ENCODE measurements around the gene CHRNG.
"Not testable (repeated sequence)": the region's sequence is repeated elsewhere in the genome, so short reads cannot be mapped to it uniquely, and the experiment has no call there.

CHRNG gene

DNA sequence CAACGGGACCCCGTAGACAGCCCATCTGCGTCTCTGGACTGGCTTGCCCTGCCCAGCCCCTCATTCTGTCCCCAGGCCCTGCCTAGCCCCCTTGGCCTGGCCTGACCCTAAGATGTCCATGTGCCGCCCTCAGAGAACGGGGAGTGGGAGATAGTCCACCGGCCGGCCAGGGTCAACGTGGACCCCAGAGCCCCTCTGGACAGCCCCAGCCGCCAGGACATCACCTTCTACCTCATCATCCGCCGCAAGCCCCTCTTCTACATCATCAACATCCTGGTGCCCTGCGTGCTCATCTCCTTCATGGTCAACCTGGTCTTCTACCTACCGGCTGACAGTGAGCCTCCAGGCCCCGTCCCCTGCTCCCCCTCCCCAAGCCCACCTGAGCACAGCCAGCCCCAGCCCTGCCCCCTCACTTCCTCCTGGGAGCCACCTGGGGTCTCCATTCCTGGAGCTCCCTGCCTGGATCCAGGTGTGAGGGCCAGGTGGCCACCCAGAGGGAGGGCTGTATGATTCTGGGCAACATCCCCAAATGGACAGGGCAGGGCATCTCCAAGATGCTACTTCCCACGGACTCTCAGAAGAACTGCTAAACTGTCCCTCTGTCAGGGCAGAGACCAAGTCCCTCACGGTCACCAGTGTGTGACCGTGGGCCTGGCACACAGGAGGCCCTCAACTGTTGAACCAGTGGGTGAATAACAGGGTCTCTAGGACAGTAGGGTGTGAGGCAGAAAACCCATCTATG, 9.5 kb upstream of the CHRNG start:
- ChIA-PET POLR2A (no interaction called here), CTCF (no interaction called here)
- no peak overlapping the region for H3K4me3 ChIP-seq (ENCODE audit: low read depth, low read length)
- TF ChIP-seq, protein P1, sequence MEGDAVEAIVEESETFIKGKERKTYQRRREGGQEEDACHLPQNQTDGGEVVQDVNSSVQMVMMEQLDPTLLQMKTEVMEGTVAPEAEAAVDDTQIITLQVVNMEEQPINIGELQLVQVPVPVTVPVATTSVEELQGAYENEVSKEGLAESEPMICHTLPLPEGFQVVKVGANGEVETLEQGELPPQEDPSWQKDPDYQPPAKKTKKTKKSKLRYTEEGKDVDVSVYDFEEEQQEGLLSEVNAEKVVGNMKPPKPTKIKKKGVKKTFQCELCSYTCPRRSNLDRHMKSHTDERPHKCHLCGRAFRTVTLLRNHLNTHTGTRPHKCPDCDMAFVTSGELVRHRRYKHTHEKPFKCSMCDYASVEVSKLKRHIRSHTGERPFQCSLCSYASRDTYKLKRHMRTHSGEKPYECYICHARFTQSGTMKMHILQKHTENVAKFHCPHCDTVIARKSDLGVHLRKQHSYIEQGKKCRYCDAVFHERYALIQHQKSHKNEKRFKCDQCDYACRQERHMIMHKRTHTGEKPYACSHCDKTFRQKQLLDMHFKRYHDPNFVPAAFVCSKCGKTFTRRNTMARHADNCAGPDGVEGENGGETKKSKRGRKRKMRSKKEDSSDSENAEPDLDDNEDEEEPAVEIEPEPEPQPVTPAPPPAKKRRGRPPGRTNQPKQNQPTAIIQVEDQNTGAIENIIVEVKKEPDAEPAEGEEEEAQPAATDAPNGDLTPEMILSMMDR (IDR thresholded peaks at IDR 0.05; ENCODE audit: insufficient read depth, low read length, missing control alignments) = no peak
- DNase-seq (ENCODE audit: low read depth, low spot score) = no peak

DNA sequence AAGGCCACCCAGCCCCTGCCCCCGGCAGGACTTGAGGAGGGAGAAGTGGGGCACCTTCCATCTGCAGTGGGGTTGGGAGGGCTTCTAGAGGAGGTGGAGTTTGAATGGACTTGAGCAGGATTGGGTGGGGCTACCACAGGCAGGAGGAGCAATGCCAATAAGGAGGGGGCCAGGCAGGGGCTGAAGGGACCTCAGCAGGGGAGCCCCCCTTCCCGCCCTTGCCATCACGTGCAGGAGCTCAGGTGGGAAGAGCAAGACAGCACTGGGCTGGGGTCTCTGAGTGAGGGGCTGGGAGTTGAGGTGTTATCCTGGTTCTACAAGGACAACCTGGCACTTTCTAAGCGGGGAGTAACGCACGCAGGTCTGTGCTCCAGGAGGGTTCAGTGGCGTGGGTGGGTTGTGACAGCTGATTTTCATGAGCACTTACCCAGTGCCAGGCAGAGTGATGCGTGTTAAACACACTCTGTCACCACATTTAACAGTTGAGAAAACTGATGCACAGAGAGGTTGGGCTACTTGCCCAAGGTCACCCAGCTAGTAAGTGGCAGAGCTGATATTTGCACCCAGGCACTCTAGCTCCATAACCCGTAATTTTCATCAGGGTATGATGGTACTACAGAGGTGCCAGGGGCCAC, 8.7 kb upstream of the CHRNG start:
- ChIA-PET CTCF (interaction anchor here (4.0 kb wide), 1 partner anchor 9 kb away, joined by 21 read pairs; no protein-coding TSS in a partner anchor), POLR2A (no interaction called here)
- TF ChIP-seq, protein P1 (IDR thresholded peaks at IDR 0.05; ENCODE audit: insufficient read depth, low read length, missing control alignments) = no peak
- no peak for DNase-seq (ENCODE audit: low read depth, low spot score)
- no peak overlapping the region for H3K4me3 ChIP-seq (ENCODE audit: low read depth, low read length)

DNA sequence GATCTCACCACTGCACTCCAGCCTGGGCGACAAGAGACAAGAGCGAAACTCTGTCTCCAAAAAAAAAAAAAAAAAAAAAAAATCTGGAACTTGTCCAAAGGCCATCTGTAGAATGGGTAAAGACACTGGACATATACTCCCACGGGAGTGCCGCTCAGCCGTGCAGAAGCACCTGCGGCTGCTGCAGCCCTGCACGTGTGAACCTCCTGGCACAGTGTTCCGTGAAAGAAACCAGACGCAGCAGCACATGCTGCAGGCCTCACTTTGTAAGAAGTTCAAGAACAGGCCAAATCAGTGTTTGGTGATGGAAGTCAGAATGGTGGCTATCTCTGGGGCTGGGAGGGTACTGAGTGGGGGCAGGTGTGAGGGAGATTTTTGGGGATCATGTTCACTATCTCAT, 7.1 kb upstream of the CHRNG start:
- DNase-seq (ENCODE audit: low read depth, low spot score) = no peak
- TF ChIP-seq, protein P1 (IDR thresholded peaks at IDR 0.05; ENCODE audit: insufficient read depth, low read length, missing control alignments) = no peak
- no peak overlapping the region for H3K4me3 ChIP-seq (ENCODE audit: low read depth, low read length)
- CTCF ChIA-PET = interaction anchor here (1.4 to 4.0 kb wide), 3 partner anchors 11 to 680 kb away, joined by 4 to 21 read pairs (median 5); no protein-coding TSS in a partner anchor
- POLR2A ChIA-PET = no interaction called here

DNA sequence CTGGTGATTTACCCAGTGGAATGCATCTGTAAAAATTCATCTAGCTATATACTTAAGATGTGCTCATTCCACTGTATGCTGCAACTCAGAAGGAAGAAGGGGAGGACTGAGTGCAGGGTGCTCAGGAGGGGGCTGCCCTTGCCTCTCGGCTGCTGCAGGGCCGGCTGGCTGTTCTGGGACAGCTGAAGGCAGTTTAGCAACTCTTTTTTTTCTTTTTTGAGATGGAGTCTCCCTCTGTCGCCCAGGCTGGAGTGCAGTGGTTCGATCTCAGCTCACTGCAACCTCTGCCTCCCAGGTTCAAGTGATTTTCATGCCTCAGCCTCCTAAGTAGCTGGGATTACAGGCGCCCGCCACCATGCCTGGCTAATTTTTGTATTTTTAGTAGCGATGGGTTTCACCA, 6.7 kb upstream of the CHRNG start:
- DNase-seq (ENCODE audit: low read depth, low spot score); POLR2A ChIA-PET; H3K4me3 ChIP-seq (ENCODE audit: low read depth, low read length): not testable (repeated sequence)
- CTCF ChIA-PET = interaction anchor here (0.8 to 4.0 kb wide), 4 partner anchors 11 to 680 kb away, joined by 3 to 21 read pairs (median 4); no protein-coding TSS in a partner anchor

DNA sequence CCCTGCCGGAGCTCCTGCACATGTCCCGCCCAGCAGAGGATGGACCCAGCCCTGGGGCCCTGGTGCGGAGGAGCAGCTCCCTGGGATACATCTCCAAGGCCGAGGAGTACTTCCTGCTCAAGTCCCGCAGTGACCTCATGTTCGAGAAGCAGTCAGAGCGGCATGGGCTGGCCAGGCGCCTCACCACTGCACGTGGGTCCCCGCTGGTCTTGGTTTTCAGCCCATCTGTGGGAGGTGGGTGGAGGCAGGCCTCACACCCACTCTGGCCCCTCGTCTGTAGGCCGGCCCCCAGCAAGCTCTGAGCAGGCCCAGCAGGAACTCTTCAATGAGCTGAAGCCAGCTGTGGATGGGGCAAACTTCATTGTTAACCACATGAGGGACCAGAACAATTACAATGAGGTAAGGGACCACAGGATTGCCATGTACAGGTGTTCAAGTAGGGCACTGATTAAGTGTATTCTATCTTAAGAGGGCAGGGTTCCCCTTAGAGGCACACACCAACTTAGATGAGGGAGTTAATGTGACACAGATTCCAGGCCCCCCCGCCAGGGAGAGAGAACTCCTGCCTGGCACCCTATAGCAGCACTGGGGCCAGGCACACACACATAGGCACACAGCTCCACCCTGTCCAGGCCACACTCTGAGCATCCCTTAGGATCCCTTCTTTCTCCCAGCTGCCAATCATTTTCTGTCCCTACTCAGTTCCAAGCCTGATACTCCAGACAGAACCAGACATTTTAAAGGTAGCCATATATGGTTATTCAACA, 5.4 kb upstream of the CHRNG start:
- POLR2A ChIA-PET = no interaction called here
- DNase-seq (ENCODE audit: low read depth, low spot score) = no peak
- TF ChIP-seq, protein P1 (IDR thresholded peaks at IDR 0.05; ENCODE audit: insufficient read depth, low read length, missing control alignments) = no peak
- CTCF ChIA-PET = interaction anchor here (1.8 to 4.0 kb wide), 2 partner anchors 13 to 681 kb away, joined by 5 to 21 read pairs; no protein-coding TSS in a partner anchor
- H3K4me3 ChIP-seq (ENCODE audit: low read depth, low read length) = no peak overlapping the region

DNA sequence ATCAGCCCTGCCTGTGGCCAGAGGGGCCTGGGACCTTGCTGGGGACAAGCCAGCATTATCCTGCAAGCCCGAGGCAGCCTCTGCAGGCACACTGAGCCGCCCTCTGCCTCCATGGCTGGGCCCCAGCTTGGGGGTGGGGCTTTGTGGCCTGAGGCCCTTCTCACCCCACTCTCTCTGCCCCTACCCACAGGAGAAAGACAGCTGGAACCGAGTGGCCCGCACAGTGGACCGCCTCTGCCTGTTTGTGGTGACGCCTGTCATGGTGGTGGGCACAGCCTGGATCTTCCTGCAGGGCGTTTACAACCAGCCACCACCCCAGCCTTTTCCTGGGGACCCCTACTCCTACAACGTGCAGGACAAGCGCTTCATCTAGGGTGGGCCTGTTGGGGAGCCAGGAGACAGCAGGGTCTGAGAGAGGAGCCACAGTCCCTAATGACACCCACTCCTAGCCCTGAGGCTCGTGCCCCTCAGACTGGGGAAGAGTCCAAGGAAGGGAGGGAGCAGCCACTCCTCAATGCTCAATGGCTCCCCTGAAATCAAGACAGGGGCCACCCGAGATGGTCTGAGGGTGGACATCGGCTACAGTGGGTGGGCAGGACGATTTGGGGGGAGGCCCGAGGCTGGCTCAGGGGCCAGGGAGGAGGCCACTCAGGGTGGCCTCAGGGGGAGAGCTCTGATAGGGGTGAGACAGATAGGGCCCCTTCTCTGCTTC, 4.4 kb upstream of the CHRNG start:
- no peak for DNase-seq (ENCODE audit: low read depth, low spot score)
- H3K4me3 ChIP-seq (ENCODE audit: low read depth, low read length) = no peak overlapping the region
- ChIA-PET CTCF (no interaction called here), POLR2A (no interaction called here)
- TF ChIP-seq, protein P1 (IDR thresholded peaks at IDR 0.05; ENCODE audit: insufficient read depth, low read length, missing control alignments) = no peak
